Natural killer cell (primary cell): ENCODE data around the gene IQCK. TPM values are rescaled to one million over a fixed set of nuclear protein-coding genes. Genes with fewer than 3 reads are reported as not detected.

Source experiments
- ATAC-seq, 3 donors: fragments of 150-1000 bp in 2 of 3; fragments of 200-7000 bp in 1 of 3; cut with Tn5 transposase; 1 replicate in 1 of 3; 2 replicates in 2 of 3; pipeline ENCODE4 v1.10.0; 2021; ENCODE audit warnings: mild to moderate bottlenecking in 2 of 3, moderate library complexity in 2 of 3
- DNase-seq, 2 donors: peaks; one replicate each; pipeline versions ENCODE4 v3.0.0 to v3.0.0-alpha.2; 2013 to 2021; ENCODE audit warnings: mixed read lengths in 1 of 2
- H3K27ac ChIP-seq: one replicate; pipeline ENCODE4 v1.5.1; 2013; ENCODE audit warnings: mild to moderate bottlenecking, low read length
- H3K27me3 ChIP-seq: one replicate; pipeline ENCODE4 v1.6.1; 2013; ENCODE audit warnings: low read length; ENCODE audit not compliant: control insufficient read depth, insufficient read depth
- H3K36me3 ChIP-seq: one replicate; pipeline ENCODE4 v1.6.1; 2013; ENCODE audit warnings: low read length; ENCODE audit not compliant: control insufficient read depth, insufficient read depth
- H3K4me1 ChIP-seq: one replicate; pipeline ENCODE4 v1.6.1; 2013; ENCODE audit warnings: low read length; ENCODE audit not compliant: control insufficient read depth, insufficient read depth
- H3K4me3 ChIP-seq: one replicate; pipeline ENCODE4 v1.5.1; 2013; ENCODE audit warnings: low read length
- H3K9me3 ChIP-seq: one replicate; pipeline ENCODE4 v1.6.1; 2013; ENCODE audit warnings: low read length; ENCODE audit not compliant: control insufficient read depth, insufficient read depth
- H3K27ac Mint-ChIP-seq, 2 donors: one replicate each; pipeline ENCODE4 v1.8.0; 2022; ENCODE audit warnings: mild to moderate bottlenecking in 2 of 2, mixed read lengths in 2 of 2, moderate library complexity in 1 of 2
- H3K27me3 Mint-ChIP-seq, 2 donors: one replicate each; pipeline ENCODE4 v1.8.0; 2022; ENCODE audit warnings: low read depth in 2 of 2, mixed read lengths in 2 of 2
- H3K36me3 Mint-ChIP-seq: one replicate; pipeline ENCODE4 v1.8.0; 2022; ENCODE audit warnings: mixed read lengths
- H3K4me1 Mint-ChIP-seq, 2 donors: one replicate each; pipeline ENCODE4 v1.8.0; 2022; ENCODE audit warnings: mixed read lengths in 2 of 2
- H3K4me3 Mint-ChIP-seq: one replicate; pipeline ENCODE4 v1.8.0; 2022; ENCODE audit warnings: mild to moderate bottlenecking, moderate library complexity, mixed read lengths
- H3K9me3 Mint-ChIP-seq, 2 donors: one replicate each; pipeline ENCODE4 v1.8.0; 2022; ENCODE audit warnings: mixed read lengths in 2 of 2
- CTCF ChIP-seq: fragments of 200-600 bp; IDR thresholded peaks from one replicate; pipeline ENCODE4 v1.8.0; 2022; ENCODE audit warnings: antibody characterized with exemption
- WGBS: methylation state at CpG from one replicate; pipeline ENCODE4 v1.1.7; 2013; ENCODE audit warnings: missing lambda C conversion rate; ENCODE audit not compliant: insufficient coverage; 5-methylcytosine and 5-hydroxymethylcytosine counted together
- intact Hi-C: fragments of 100-400 bp; cut with micrococcal nuclease; formaldehyde crosslinking; loops from one replicate; pipeline ENCODE4 v1.14.2; 2022
- total RNA-seq, 4 donors: library from RNA; stranded (reverse); fragments of 120-200 nt in 1 of 4; gene quantifications; one replicate each; pipeline versions ENCODE4 v1.2.3 to v1.2.4, GENCODE V29; 2013 to 2022

IQCK gene
- total RNA-seq, 3 donors from 2014 or later (not counting 1 experiment from before 2014, with no cell fraction given) = 0.38 to 1.8 (median 0.68) TPM

- H3K36me3 Mint-ChIP-seq = no peaks in the 10 kb centered on the region
- ATAC-seq = no peak
- Histone ChIP-seq H3K4me1 (no peaks in the 10 kb centered on the region), H3K27ac (no peak overlapping the region), H3K27me3 (no peaks in the 10 kb centered on the region), H3K4me3 (no peak overlapping the region), H3K36me3 (no peaks in the 10 kb centered on the region), H3K9me3 (no peaks in the 10 kb centered on the region)
- no peaks in the 10 kb centered on the region for H3K9me3 Mint-ChIP-seq
- H3K4me3 Mint-ChIP-seq = no peak overlapping the region
- H3K27me3 Mint-ChIP-seq = peaks cover 8 to 10% of the 10 kb centered on the region in 2 donors
- no peak overlapping the region for H3K27ac Mint-ChIP-seq
- DNase-seq = no peak
- no peak for TF ChIP-seq CTCF
- intact Hi-C loops = no loop called here
- H3K4me1 Mint-ChIP-seq = no peaks in the 10 kb centered on the region
- WGBS = 94% methylated on average over 20 of the region's 20 CpGs
Measured at GRCh38 chr16:19871721-19872120, 153.7 kb downstream of the IQCK start.

GRCh38 chr16:19872179-19872863 is 154.2 kb downstream of the IQCK start:
- TF ChIP-seq CTCF = no peak
- intact Hi-C loops = no loop called here
- ATAC-seq = no peak
- WGBS = 90% methylated on average over 33 of the region's 33 CpGs
- Histone ChIP-seq H3K27me3 (no peaks in the 10 kb centered on the region), H3K9me3 (no peaks in the 10 kb centered on the region), H3K36me3 (no peaks in the 10 kb centered on the region), H3K4me3 (no peak overlapping the region), H3K4me1 (no peaks in the 10 kb centered on the region), H3K27ac (no peak overlapping the region)
- Mint-ChIP-seq H3K27ac (no peak overlapping the region), H3K4me3 (no peak overlapping the region), H3K9me3 (no peaks in the 10 kb centered on the region), H3K36me3 (no peaks in the 10 kb centered on the region), H3K27me3 (peaks cover 8 to 10% of the 10 kb centered on the region in 2 donors), H3K4me1 (no peaks in the 10 kb centered on the region)
- no peak for DNase-seq

GRCh38 chr16:19872935-19873334 is 154.9 kb downstream of the IQCK start:
- H3K4me1 ChIP-seq = no peaks in the 10 kb centered on the region
- no peak overlapping the region for H3K27ac Mint-ChIP-seq
- no peak overlapping the region for H3K4me3 Mint-ChIP-seq
- no peaks in the 10 kb centered on the region for H3K27me3 ChIP-seq
- intact Hi-C loops = no loop called here
- H3K36me3 Mint-ChIP-seq = no peaks in the 10 kb centered on the region
- no peaks in the 10 kb centered on the region for H3K4me1 Mint-ChIP-seq
- DNase-seq (no peak), ATAC-seq (no peak)
- H3K4me3 ChIP-seq = no peak overlapping the region
- TF ChIP-seq CTCF = no peak
- peaks cover 8 to 10% of the 10 kb centered on the region in 2 donors for H3K27me3 Mint-ChIP-seq
- H3K36me3 ChIP-seq = no peaks in the 10 kb centered on the region
- no peak overlapping the region for H3K27ac ChIP-seq
- 93% methylated on average over 12 of the region's 12 CpGs for WGBS
- H3K9me3 Mint-ChIP-seq = no peaks in the 10 kb centered on the region
- no peaks in the 10 kb centered on the region for H3K9me3 ChIP-seq

GRCh38 chr16:19874026-19874425 is 156.0 kb downstream of the IQCK start:
- TF ChIP-seq CTCF = no peak
- WGBS = 84% methylated on average over 8 of the region's 8 CpGs
- Mint-ChIP-seq H3K9me3 (no peaks in the 10 kb centered on the region), H3K36me3 (no peaks in the 10 kb centered on the region), H3K27ac (no peak overlapping the region), H3K27me3 (peaks cover 8 to 10% of the 10 kb centered on the region in 2 donors), H3K4me1 (no peaks in the 10 kb centered on the region), H3K4me3 (no peak overlapping the region)
- ATAC-seq = no peak
- intact Hi-C loops = no loop called here
- Histone ChIP-seq H3K4me3 (no peak overlapping the region), H3K4me1 (no peaks in the 10 kb centered on the region), H3K36me3 (no peaks in the 10 kb centered on the region), H3K27me3 (no peaks in the 10 kb centered on the region), H3K27ac (no peak overlapping the region), H3K9me3 (no peaks in the 10 kb centered on the region)
- no peak for DNase-seq
